DMS53 treated with DMSO at 0.1 percent for 48 hours (cell line): Measurements from ENCODE around the gene SMIM9.
"Not testable (repeated sequence)": the region's sequence is repeated elsewhere in the genome, so short reads cannot be mapped to it uniquely, and the experiment has no call there.

Source experiments
- DNase-seq: peaks from one replicate; lab custom pipeline; 2025; ENCODE audit not compliant: unreplicated experiment; lab: John Stamatoyannopoulos, UW

SMIM9 gene

DNA sequence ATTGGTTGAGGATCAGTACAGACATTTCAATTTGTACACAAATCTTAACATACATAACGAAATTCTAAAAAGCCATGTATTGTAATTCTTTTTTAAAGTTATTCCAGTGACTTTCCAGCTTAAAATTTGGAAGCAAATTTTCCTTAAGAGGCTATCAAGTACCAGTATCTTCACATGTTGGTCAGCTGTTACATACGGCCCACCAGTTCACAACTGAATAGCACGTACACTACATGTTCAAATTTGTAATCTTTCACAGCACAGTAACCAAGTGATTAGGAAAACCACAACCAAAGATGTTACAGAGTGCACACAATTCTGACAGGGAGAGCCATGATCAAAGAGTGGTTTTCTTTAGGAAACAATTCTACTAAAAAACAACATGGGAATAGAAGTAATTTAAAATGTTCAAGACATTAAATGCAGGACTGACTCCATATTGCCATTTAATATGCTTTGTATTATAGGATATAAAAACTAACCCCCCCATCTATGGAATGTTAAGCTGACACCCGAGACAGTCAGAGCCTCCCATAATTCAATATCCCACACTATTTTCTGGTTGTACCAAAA lies 18.1 kb downstream of the SMIM9 start:
- DNase-seq: not testable (repeated sequence)

DNA sequence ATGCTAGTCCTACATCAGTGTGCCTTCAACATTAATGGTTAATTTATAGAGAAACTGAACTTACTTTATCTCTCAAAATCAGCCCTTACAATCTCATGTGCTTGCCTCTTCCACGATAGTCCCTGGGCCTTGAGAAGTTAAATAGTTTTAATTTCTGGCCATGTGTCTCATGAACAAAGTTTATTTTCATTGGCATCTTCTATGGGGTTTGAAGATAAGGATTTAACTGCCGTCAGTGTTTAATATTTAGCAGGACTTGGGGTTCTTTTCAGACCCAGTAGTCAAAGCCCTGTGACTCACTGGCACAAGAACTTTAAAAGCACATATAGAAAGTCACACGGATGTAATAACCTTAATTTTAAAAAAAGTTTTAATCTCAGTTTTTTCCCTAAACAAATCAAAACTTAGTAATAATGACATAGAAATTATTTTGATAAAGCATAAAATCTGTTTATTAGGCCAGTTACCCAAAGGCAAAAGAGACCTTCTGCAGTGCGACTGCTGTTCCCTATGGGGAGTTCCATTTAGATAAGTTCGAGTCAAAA lies 19.1 kb downstream of the SMIM9 start:
- DNase-seq: no peak

DNA sequence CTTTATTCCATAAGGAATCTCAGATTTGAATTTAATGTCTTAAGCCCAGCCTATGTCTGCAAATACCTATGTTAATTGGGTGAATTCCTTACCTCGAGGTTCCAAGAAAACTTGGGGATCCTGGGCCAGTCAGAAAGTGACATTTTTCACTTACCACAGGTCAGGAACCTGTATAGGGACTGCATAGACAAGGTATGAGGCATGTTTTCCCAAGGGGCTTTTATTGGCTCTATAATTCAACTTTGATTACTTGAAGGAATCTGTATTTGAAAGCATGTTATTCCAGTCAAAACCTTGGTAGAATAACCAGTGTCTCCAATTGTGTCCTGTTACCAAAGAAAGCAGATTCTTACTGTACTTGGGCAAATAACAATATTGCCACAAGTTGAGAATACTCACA lies 20.7 kb downstream of the SMIM9 start:
- DNase-seq: no peak

DNA sequence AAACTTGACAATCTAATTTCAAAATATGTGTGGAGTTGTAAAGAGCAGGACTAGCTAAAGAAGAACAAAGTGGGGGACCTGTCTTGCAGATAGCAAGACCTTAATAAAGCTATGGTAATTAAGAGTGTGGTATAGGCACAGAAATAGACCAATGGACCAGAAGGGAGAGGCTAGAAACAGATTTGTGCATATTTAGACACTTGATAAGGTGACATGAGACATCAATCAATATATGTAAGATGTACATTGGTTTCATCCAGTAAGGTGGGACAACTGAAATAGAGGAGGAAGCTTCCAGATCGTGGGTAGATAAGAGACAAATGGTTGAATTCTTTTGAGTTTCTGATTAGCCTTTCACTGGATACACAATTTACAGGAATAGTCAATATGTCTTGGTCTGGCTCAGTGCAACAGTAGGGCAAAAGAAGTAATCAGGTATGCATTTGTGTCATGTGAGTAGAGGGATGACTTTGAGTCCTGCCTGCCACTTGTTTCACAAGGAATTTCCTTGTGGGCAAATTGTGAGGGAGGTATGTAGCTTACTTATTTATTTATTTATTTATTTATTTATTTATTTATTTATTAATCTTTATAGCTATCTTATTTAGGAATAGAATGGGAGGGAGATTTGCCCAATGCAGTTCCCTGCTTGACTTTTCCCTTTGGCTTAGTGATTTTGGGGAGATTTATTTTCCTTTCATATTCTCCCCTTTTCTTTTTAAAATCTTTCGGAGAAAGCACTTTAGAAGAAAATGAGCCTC lies 21.9 kb downstream of the SMIM9 start:
- DNase-seq: no peak

DNA sequence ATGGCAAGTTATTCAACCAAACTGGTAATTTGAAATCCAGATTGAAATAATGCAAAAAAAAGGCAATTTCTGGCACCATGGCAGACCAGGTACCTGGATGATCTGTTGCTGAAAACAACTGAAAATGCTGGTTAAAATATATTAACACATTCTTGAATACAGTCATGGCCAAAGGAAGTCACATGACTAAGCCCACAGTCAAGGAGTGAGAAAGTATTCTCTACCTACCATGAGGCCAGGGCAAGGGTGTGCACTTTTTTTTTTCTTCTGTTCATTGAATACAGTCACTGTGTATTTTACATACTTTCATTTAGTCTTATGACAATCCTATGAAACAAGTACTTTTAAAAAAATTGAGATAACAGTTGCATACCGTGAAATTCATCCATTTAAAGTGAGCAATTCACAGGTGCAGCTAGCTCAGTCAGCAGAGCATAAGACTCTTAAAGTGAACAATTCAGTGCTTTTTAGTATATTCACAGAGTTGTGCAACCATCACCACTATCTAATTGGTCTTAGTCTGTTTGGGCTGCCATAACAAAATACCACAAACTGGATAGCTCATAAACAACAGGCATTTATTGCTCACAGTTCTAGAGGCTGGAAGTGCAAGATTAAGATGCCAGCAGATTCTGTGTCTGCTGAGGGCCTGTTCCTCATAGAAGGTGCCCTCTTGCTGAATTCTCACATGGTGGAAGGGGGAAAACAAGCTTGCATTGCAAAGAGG lies 24.4 kb downstream of the SMIM9 start:
- DNase-seq: no peak

DNA sequence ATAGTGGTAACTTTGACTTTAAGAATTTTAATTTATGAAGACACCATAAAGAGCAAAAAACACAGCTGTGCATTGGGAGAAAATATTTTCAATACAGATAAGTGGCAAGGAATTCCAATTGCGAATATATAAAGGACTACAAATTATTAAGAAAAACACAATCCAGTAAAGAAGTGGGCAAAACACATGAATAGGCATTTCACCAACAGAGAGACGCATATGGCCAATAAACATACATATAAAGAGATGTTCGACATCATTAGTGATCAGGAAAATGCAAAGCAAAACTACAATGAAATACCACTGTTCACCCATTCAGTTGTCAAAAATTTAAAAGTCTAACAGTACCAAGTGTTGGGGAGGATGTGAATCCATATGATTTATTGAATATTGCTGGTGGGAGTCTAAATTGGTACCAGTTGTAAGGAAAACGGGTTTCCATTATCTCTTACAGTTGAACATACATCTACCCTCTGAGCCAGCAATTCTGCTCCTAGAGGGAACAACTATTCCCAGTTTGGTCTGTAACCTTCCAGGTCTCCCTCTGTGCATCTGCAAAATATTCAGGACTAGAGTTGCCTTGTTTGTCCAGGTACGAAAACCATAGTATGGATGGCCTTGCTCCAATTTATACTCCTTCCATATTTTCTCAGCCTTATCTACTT lies 27.5 kb downstream of the SMIM9 start:
- no peak for DNase-seq

DNA sequence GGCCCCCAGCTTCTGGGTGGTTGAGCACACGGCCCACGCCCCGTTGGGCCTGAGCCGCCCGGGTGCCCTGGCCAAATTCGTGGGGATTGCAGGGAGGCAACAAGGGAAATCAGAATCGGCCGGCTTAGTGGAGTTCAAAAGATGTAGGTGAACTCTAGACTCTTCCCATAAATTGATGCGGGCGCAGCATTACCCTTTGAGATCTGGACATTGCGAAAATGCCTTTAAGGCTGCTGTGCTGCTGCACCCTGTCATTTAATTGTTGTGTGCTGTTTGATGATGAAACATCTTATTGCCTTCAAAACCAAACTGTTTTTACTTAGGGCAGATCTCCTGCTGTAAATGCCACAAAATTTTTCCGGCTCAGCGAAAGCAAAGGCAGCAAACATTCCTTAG lies 28.8 kb downstream of the SMIM9 start:
- no peak for DNase-seq

DNA sequence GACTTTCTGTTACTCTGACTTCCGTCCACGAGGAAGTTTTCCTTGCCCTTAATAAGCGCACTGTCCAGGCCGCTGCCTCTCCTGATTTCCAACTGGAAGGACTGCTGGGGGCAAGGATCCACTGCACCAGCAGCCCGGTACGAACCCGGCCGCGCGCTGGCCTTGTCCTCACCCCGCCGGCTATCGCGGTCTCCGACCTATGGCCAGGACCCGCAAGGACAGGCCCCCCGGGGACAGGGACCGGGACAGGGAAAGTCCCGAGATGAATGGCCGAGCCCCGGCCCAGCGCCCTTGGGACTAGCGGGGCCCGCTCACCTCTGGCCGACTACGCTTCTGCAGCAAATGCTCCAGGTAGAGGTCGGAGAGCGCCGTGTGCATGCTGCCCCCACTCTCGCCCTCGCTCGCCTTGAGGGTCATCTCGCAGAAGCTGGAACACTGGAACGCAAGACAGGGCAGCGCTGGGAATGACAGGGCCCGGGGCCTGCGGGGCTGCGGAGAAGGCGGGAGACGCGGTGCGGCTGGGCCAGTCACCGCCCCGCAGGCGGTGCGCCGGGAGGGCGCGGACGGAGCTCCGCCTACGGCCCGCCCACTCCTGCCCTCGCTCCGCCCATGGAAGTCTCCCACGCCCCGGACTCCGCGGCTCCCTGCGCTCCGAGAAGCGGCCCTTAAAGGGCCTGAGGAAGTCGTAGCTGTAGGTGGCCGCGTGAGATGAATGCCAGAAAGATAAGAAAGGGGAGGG lies 29.3 kb downstream of the SMIM9 start, which contains the start of gene MPP1:
Gene MPP1, minus strand, starts transcription at position 529 of the 739 bp plus-strand sequence. Its CDS starts 112 bp downstream, at position 417.
- DNase-seq: peak; percentile 35

DNA sequence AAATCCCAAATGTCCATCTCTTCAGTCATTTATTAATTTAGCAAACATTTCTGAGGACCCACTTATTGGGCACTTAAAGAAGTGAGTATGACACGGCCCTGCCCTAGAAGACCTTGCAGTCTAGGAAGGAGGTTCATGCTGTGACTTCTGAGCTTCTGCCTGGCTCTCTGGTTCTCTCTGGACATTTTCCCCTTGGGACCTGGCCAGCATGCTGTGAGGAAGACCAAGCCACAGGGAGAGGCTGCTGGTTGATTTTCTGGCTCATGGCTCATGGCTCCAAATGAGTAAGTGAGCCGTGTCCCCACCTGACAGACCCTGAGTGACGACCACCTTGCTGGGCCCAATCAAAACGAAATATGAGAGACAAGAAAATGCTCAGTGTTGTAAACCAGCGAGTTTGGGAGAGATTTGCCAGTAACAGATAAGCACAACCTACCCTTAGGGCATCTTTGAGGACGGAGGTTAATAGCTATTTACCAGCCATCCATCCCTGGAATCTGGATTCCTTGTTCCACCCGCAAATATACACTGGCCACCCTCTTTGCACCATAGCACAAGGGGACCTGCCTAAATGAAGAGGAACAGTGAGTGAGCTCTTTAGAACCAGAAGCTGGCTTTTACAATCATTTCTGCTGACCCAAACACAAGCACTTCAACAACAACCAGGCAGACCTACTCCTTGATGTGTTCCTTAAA lies 30.1 kb downstream of the SMIM9 start:
- DNase-seq: no peak

DNA sequence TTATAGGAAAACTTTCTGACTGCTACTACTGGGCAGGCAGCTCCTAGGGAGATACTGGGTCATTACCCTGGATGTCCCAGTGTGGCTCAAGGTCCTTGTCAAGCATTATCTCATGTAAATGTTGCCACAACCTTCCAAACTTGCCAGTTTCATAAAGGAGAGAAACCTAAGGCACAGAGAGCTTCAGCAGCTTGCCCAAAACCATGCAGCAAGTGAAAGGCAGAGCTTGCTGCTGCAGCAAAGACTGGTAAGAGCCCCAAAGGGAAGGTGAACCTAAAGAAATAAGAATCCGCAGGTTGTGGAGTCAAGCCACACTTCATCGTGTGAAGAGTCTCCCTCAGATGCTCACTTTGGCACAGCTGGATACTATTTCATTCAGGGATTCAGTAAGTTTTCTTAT lies 31.5 kb downstream of the SMIM9 start:
- no peak for DNase-seq

DNA sequence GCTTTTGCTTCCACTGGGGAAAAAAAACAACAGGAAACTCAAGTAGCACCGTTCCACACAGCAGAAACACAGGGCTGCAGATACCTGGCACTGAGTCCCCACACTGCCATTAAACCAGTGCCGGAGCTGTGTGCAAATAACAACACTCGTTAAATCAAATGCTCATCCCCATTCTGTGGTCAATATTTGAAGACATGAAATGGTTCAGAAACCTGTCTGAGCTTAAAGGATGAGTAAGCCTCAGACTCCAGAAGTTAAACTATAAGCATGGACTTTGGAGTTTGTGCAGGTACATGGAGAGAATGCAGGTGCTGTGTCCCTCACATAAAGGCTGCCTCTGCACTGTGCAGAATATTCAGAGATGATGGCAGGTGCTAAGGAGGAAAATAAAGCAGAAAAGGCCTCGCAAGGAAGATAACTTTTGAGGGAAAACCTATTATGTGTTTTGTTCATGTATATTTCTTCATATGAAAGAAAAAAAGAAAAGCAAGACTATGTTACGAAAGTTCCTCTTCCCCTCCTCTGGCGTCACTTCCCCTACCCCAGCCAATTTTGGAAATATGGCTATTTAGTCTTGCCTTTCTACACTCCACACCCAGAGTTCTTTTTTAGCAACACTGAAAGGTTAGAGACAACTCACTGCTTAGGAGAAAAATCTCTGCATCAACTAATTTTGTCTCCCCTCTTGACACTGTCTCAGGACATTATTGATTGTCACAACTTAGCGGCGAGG lies 33.8 kb downstream of the SMIM9 start:
- DNase-seq: peak; percentile 55

DNA sequence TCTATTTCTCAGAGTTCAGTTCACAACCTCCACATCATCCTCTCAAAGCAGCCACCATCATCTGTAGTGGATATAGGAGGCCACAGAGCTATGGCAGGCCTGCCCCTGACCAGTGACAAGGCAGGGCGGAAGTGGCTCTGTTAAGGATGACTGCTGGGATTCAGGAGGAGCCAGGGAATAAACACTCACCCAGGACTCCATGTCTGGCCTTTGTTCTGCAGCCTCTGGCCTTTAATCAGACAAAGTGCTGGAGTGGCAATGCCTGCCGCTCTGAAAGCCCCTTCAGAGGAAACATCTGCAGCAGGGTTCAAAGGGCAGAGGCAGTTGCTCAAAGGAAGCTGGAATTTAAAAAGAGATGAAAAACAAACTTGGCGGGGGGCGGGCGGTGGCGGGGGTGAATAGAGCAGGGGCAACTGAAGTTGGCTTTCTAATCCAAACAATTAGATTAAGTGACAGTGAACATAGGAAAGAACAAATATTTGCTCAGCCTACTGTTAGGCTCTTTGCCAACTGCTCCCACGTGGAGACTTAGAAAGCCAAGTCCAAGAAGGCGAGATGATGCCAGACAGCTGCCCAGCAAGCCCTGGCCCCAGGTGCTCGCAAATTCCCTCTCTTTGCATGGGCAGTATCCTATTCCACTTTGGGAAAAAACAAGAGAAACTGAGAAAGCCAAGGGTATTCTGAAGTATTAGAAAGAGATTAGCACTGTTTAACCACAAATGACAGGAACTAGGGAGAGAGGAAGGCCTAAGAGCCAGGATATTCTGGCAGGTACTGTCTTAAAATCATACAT lies 34.7 kb downstream of the SMIM9 start:
- DNase-seq: peak; percentile 95

DNA sequence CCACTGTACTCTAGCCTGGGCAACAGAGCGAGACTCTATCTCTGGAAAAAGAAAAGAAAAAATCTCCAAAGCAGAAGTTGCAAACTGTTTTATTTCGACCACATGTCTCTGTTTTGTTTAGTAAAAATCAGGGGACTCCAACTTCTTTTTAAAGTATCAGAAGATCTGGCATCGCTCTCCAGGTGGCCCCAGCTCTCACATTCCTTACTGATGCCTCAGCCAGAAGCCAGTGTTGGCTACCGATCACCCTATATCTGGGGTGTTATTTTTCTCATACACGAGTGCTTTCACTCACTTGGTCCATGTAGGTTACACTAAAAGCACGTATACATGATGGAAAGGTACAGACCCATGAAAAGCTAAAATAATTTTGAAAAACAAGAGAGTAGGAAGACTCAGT lies 37.5 kb downstream of the SMIM9 start:
- DNase-seq: no peak

DNA sequence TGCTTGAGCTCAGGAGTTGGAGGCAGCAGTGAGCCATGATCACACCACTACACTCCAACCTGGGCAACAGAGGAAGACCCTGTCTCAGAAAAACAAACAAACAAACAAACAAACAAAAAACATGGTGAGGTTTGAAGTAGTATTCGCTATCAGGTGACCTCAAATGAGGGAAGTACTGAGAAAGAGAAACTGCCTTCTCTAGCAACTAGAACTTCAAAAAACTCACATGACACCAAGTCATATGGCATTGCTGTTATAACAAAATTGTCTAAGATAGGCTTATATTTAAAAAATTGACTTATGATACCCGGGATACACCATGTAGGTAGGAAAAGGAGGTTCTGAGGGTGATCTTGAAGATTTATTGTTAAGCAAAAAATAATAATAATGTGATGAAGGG lies 39.4 kb downstream of the SMIM9 start:
- no peak for DNase-seq

DNA sequence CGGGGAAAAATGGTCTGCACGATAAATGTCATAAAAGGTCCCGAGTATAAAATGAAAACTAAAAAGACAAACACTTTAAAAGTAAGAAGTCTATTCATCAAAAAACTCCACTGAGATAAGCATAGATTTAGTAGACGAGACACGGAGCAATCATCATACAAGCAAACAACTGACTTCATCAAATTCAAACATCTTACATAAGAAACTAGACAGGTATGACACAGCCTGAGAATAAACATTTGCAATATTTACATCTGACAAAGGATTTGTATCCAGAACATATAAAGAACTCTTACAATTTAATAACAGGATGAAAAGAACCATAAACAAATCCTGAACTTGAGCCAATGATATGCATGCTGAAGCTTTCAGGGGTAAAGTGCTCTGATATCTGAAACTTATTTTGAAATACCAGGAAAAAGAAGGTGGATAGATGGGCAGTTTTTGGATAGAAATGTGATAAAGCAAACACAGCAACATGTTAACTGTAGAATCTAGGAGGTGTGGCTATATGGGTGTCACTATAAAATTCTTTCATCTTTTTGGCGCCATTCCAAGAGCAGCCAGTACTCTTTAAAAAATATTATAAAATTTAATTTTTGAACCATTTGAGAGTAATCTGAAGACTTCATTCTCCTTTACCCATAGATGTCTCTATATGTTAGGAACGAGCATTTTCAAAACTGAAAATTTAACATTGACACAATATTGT lies 41.2 kb downstream of the SMIM9 start:
- peak; percentile 43 for DNase-seq

DNA sequence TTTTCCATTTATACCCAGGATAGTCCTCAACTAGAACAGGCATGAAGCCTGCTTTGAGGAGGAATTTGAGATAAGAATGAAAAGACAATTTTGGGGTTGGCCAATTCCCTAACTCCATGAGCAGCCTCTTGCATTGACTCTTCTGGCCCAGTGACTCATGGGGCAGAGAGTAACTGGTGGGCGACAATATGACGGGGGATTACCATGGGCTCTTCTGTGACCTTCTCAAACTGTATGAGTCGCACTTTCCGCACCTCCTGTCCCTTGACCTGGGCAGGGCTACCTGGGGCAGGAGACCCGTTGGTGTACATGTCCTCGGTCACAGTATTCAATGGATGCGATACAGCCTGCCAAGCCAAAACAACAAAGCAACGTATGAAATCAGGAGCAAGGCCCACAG lies 42.5 kb downstream of the SMIM9 start:
- no peak for DNase-seq

DNA sequence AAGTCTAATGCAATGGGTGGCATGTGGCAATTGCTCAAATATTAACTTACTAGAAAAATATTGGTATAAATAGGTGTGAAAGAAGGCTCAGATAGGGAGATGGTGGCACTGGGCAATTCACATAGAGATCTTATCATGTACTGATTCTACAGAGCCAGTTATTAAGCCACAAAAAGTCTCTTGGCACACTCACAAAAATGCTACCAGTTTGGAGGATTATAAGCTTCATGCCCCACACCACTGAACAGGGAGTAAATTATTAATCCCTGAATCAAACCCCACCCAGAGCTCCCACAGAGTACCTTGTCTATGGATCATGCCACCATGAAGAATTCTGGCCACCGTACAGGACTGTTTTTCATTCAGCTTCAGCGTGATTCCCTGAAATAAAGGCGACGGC lies 43.0 kb downstream of the SMIM9 start:
- DNase-seq: no peak

DNA sequence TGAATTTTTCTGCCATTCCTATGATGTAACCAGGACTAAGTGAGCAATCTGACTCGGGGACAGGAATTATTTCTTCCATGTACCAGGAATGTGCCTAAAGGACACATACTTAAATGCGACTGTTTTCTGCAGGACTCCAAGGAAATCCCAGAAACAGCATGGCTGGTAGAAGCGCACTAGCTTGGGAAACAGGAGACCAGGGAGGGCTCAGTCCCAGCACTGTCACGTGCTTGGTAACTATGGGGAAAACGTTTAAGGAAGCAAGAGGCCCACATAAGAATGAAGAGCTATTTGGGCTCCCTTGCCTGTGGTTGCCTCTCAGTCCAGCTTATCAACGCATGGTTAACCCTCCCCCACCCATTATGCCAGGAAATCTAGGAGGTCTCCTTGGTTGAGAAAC lies 48.7 kb downstream of the SMIM9 start:
- no peak for DNase-seq
